Endothelial cell of umbilical vein (primary cell): ENCODE data around the gene S100A13. TPM values are rescaled to one million over a fixed set of nuclear protein-coding genes. Genes with fewer than 3 reads are reported as not detected.

ENCODE experiments used
- BruUV-seq: library from RNA; stranded (reverse); fragments of 400-500 nt; replicated peaks from 2 replicates; lab custom pipeline; 2021; lab: Mats Ljungman, UMichigan
- CTCF ChIA-PET: fragments of 300-600, 350-600 bp; sonication (Branson Sonifier 250); formaldehyde crosslinking; loops from one replicate; lab custom pipeline; 2021; ENCODE audit warnings: antibody characterized with exemption, inconsistent platforms; lab: Charles Lee
- POLR2A ChIA-PET: fragments of 300-600, 350-600 bp; sonication (Branson Sonifier 250); formaldehyde crosslinking; loops from one replicate; lab custom pipeline; 2021; ENCODE audit warnings: antibody characterized with exemption, inconsistent platforms; lab: Charles Lee
- DNase-seq: peaks from one replicate; pipeline ENCODE4 v3.0.0-alpha.2; 2011; ENCODE audit warnings: low read depth, low spot score
- FAIRE-seq: peaks from 2 replicates; lab custom pipeline; 2011; peaks lifted over from hg19 to GRCh38; lab: Jason Lieb, UNC
- H2AFZ ChIP-seq: 2 replicates; pipeline ENCODE4 v1.6.0; 2012; ENCODE audit warnings: low read depth, low read length, control low read depth, inconsistent platforms
- H3K27ac ChIP-seq: 2 replicates; pipeline ENCODE4 v1.5.1; 2011; ENCODE audit warnings: low read depth, mild to moderate bottlenecking, control low read depth, low read length, moderate library complexity; ENCODE audit not compliant: insufficient read depth
- H3K27me3 ChIP-seq, 2 experiments: 2 replicates each; pipeline versions ENCODE4 v1.6.0 to v1.6.1; 2011; ENCODE audit warnings: low read length in 2 of 2, mixed read lengths in 1 of 2; ENCODE audit not compliant: control insufficient read depth in 2 of 2, insufficient read depth in 2 of 2
- H3K36me3 ChIP-seq, 2 experiments: 2 replicates in 1 of 2; 3 replicates in 1 of 2; pipeline ENCODE4 v1.5.1; 2011; ENCODE audit warnings: low read length in 2 of 2, mild to moderate bottlenecking in 1 of 2, moderate library complexity in 1 of 2; ENCODE audit not compliant: control insufficient read depth in 2 of 2, insufficient read depth in 2 of 2; ENCODE audit errors: extremely low read depth in 1 of 2
- H3K4me1 ChIP-seq: 3 replicates; pipeline ENCODE4 v1.5.1; 2011; ENCODE audit warnings: mild to moderate bottlenecking, low read length; ENCODE audit not compliant: control insufficient read depth, insufficient read depth; ENCODE audit errors: extremely low read depth
- H3K4me2 ChIP-seq: 2 replicates; pipeline ENCODE4 v1.6.1; 2011; ENCODE audit warnings: low read length, control low read depth, mixed read lengths; ENCODE audit not compliant: insufficient read depth
- H3K4me3 ChIP-seq, 3 experiments: fragments of 200-600 bp in 1 of 3; sonication (generic), shearing (Covaris generic) in 1 of 3; replicated peaks in 1 of 3; 2 replicates each; pipeline ENCODE4 v1.5.1; 2011 to 2016; ENCODE audit warnings: control low read depth in 3 of 3, low read length in 3 of 3, mild to moderate bottlenecking in 2 of 3, inconsistent platforms in 1 of 3, low read depth in 1 of 3, moderate library complexity in 1 of 3; ENCODE audit not compliant: insufficient read depth in 1 of 3
- H3K79me2 ChIP-seq: 2 replicates; pipeline ENCODE4 v1.6.0; 2012; ENCODE audit warnings: low read length, inconsistent platforms; ENCODE audit not compliant: control insufficient read depth, insufficient read depth
- H3K9ac ChIP-seq: replicated peaks from 2 replicates; pipeline ENCODE3; 2011; ENCODE audit warnings: low read length, control low read depth; ENCODE audit not compliant: insufficient read depth; ENCODE audit errors: extremely low read depth
- H3K9me1 ChIP-seq: replicated peaks from 3 replicates; pipeline ENCODE4 v1.6.0; 2011; ENCODE audit warnings: mild to moderate bottlenecking, low read length; ENCODE audit not compliant: control insufficient read depth, insufficient read depth; ENCODE audit errors: extremely low read depth
- H3K9me3 ChIP-seq: replicated peaks from 2 replicates; pipeline ENCODE4 v1.5.1; 2012; ENCODE audit warnings: low read length, inconsistent platforms; ENCODE audit not compliant: control insufficient read depth, insufficient read depth
- H4K20me1 ChIP-seq: replicated peaks from 2 replicates; pipeline ENCODE3; 2011; ENCODE audit warnings: mild to moderate bottlenecking, low read length; ENCODE audit not compliant: control insufficient read depth, insufficient read depth; ENCODE audit errors: extremely low read depth
- EZH2 ChIP-seq: IDR thresholded peaks from 2 replicates; pipeline ENCODE4 v1.6.1; 2012; ENCODE audit warnings: borderline replicate concordance, low read depth, mild to moderate bottlenecking, moderate library complexity, low read length, inconsistent platforms; ENCODE audit not compliant: severe bottlenecking
- FOS ChIP-seq: IDR thresholded peaks from 2 replicates; pipeline ENCODE4 v1.6.1; 2011; ENCODE audit warnings: mild to moderate bottlenecking, low read length, moderate library complexity, borderline replicate concordance; ENCODE audit not compliant: insufficient read depth
- GATA2 ChIP-seq: IDR thresholded peaks from 2 replicates; pipeline ENCODE4 v1.7.0; 2011; ENCODE audit warnings: low read depth, mild to moderate bottlenecking, moderate library complexity, mixed read lengths, low read length; ENCODE audit not compliant: insufficient read length, insufficient read depth
- JUN ChIP-seq: IDR thresholded peaks from 2 replicates; pipeline ENCODE4 v1.6.1; 2011; ENCODE audit warnings: borderline replicate concordance, low read depth; ENCODE audit not compliant: insufficient read length, insufficient read depth
- MYC ChIP-seq: IDR thresholded peaks from one replicate; pipeline ENCODE4 v1.6.1; 2011; ENCODE audit warnings: mild to moderate bottlenecking, low read depth, low read length
- POLR2A ChIP-seq: IDR thresholded peaks from 2 replicates; pipeline ENCODE4 v1.6.1; 2012; ENCODE audit warnings: low read depth, mild to moderate bottlenecking, control low read depth, low read length
- POLR2AphosphoS5 ChIP-seq: IDR thresholded peaks from 2 replicates; pipeline ENCODE4 v1.6.1; 2012; ENCODE audit warnings: low read depth, mild to moderate bottlenecking, control low read depth, low read length, moderate library complexity; ENCODE audit not compliant: insufficient read depth
- dilution Hi-C: fragments of 300-500 bp; cut with MboI; formaldehyde crosslinking; loops from one replicate; pipeline ENCODE4 v1.15.0; 2019; ENCODE audit warnings: low sequenced_read_pairs; ENCODE audit not compliant: extremely low pct_ligation_motif_present
- intact Hi-C: fragments of 100-400 bp; cut with micrococcal nuclease; formaldehyde crosslinking; loops from one replicate; pipeline ENCODE4 v1.10.0; 2022
- polyA plus RNA-seq, 4 experiments: library from polyadenylated mRNA; depleted of rRNA in 3 of 4; stranded (reverse) in 3 of 4; unstranded in 1 of 4; fragments of >200 nt; gene quantifications; 2 replicates each; pipeline versions ENCODE4 v1.2.1 to v1.2.3, GENCODE V29; 2011 to 2012; ENCODE audit warnings: missing spikeins in 1 of 4
- total RNA-seq: library from RNA; stranded (reverse); gene quantifications from 2 replicates; pipeline ENCODE4 v1.2.3, GENCODE V29; 2021
- TF ChIP-seq, protein P1 (sequence below), 2 donors: IDR thresholded peaks; 1 replicate in 1 of 2; 2 replicates in 1 of 2; pipeline ENCODE4 v1.5.1; 2011; ENCODE audit warnings: low read length in 2 of 2, mild to moderate bottlenecking in 2 of 2, moderate library complexity in 2 of 2, control low read depth in 1 of 2, inconsistent platforms in 1 of 2, low read depth in 1 of 2; ENCODE audit not compliant: insufficient read depth in 1 of 2; ENCODE audit errors: extremely low read depth in 1 of 2
- TF ChIP-seq, protein P2 (sequence below): IDR thresholded peaks from 2 replicates; pipeline ENCODE4 v1.6.1; 2011; ENCODE audit not compliant: insufficient read depth, insufficient read length

The S100A13 gene
- total and polyA plus RNA-seq, 2 donors (not counting 3 experiments of a cell fraction or from before 2014, with no cell fraction given): 155 to 360 TPM

GRCh38 chr1:153578490-153578889, 48.8 kb downstream of the S100A13 start:
- no peak for DNase-seq
- H3K4me1 ChIP-seq: no peaks in the 10 kb centered on the region
- H3K79me2 ChIP-seq: no peaks in the 10 kb centered on the region
- no peaks in the 10 kb centered on the region for H3K9me3 ChIP-seq
- no peaks in the 10 kb centered on the region for H4K20me1 ChIP-seq
- H3K9ac ChIP-seq: no peak overlapping the region
- H3K9me1 ChIP-seq: no peaks in the 10 kb centered on the region
- FAIRE-seq: no peak
- ChIA-PET CTCF (interaction anchor here (0.8 to 1.6 kb wide), 4 partner anchors 9 to 68 kb away, joined by 3 to 6 read pairs (median 4); partner anchors contain the start of gene S100A13), POLR2A (no interaction called here)
- no TSS peak for BruUV-seq
- no peaks in the 10 kb centered on the region for H3K36me3 ChIP-seq
- dilution Hi-C loops (no loop called here), intact Hi-C loops (no loop called here)
- no peak overlapping the region for H3K27ac ChIP-seq
- H3K4me2 ChIP-seq: no peak overlapping the region
- H3K27me3 ChIP-seq: no peaks in the 10 kb centered on the region
- no peak for TF ChIP-seq EZH2
- TF ChIP-seq POLR2AphosphoS5: no peak
- TF ChIP-seq, protein P1, sequence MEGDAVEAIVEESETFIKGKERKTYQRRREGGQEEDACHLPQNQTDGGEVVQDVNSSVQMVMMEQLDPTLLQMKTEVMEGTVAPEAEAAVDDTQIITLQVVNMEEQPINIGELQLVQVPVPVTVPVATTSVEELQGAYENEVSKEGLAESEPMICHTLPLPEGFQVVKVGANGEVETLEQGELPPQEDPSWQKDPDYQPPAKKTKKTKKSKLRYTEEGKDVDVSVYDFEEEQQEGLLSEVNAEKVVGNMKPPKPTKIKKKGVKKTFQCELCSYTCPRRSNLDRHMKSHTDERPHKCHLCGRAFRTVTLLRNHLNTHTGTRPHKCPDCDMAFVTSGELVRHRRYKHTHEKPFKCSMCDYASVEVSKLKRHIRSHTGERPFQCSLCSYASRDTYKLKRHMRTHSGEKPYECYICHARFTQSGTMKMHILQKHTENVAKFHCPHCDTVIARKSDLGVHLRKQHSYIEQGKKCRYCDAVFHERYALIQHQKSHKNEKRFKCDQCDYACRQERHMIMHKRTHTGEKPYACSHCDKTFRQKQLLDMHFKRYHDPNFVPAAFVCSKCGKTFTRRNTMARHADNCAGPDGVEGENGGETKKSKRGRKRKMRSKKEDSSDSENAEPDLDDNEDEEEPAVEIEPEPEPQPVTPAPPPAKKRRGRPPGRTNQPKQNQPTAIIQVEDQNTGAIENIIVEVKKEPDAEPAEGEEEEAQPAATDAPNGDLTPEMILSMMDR (IDR thresholded peaks at IDR 0.05; ENCODE audit: extremely low read depth in 1 of 2, insufficient read depth in 1 of 2, low read depth in 1 of 2, low read length in 2 of 2): no peak
- TF ChIP-seq GATA2: no peak
- TF ChIP-seq MYC: no peak
- TF ChIP-seq FOS: no peak
- TF ChIP-seq, protein P2, sequence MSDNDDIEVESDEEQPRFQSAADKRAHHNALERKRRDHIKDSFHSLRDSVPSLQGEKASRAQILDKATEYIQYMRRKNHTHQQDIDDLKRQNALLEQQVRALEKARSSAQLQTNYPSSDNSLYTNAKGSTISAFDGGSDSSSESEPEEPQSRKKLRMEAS: no peak
- no peak for TF ChIP-seq POLR2A
- TF ChIP-seq JUN: no peak
- H2AFZ ChIP-seq: no peak overlapping the region
- no peak overlapping the region for H3K4me3 ChIP-seq
